ENCODE results near the gene SSBP3.
A peak's percentile ranks its signal among the peaks of the same experiment; 100 is the strongest.

The SSBP3 gene

GRCh38 chr1:54331091-54331772 is 75.0 kb downstream of the SSBP3 start:
- Histone ChIP-seq H3K27me3 (ENCODE audit: insufficient read depth, low read length) (no peaks in the 10 kb centered on the region), H3K36me3 (ENCODE audit: insufficient read depth, low read length) (no peaks in the 10 kb centered on the region), H3K4me3 (ENCODE audit: low read depth, low read length) (no peak overlapping the region), H3K27ac (ENCODE audit: low read depth, low read length) (no peak overlapping the region), H3K4me1 (ENCODE audit: control insufficient read depth, insufficient read depth, low read length, unreplicated experiment) (peaks cover 32% of the 10 kb centered on the region), H3K79me2 (ENCODE audit: control insufficient read depth, insufficient read depth, low read length, unreplicated experiment) (peaks cover 4% of the 10 kb centered on the region), H2AFZ (ENCODE audit: low read length, unreplicated experiment) (no peak overlapping the region)

- Histone ChIP-seq H3K79me2 (ENCODE audit: control insufficient read depth, insufficient read depth, low read length, unreplicated experiment) (peaks cover under 1% of the 10 kb centered on the region), H3K4me1 (ENCODE audit: control insufficient read depth, insufficient read depth, low read length, unreplicated experiment) (peaks cover 19% of the 10 kb centered on the region)
These were observed 76.7 kb downstream of the SSBP3 start for GRCh38 chr1:54329312-54330003.

GRCh38 chr1:54328066-54328636 is 78.0 kb downstream of the SSBP3 start:
- no peak overlapping the region for H3K27ac ChIP-seq (ENCODE audit: low read depth, low read length)
- H2AFZ ChIP-seq (ENCODE audit: low read length, unreplicated experiment): no peak overlapping the region
- H3K79me2 ChIP-seq (ENCODE audit: control insufficient read depth, insufficient read depth, low read length, unreplicated experiment): no peaks in the 10 kb centered on the region
- H3K4me1 ChIP-seq (ENCODE audit: control insufficient read depth, insufficient read depth, low read length, unreplicated experiment): peaks cover 19% of the 10 kb centered on the region
- no peak overlapping the region for H3K4me3 ChIP-seq (ENCODE audit: low read depth, low read length)
- no peaks in the 10 kb centered on the region for H3K36me3 ChIP-seq (ENCODE audit: insufficient read depth, low read length)
- no peaks in the 10 kb centered on the region for H3K27me3 ChIP-seq (ENCODE audit: insufficient read depth, low read length)

More at GRCh38 chr1:54329312-54330003, 76.7 kb downstream of the SSBP3 start:
- no peaks in the 10 kb centered on the region for H3K27me3 ChIP-seq (ENCODE audit: insufficient read depth, low read length)
- H3K27ac ChIP-seq (ENCODE audit: low read depth, low read length): no peak overlapping the region
- no peak overlapping the region for H3K4me3 ChIP-seq (ENCODE audit: low read depth, low read length)
- H3K36me3 ChIP-seq (ENCODE audit: insufficient read depth, low read length): no peaks in the 10 kb centered on the region
- H2AFZ ChIP-seq (ENCODE audit: low read length, unreplicated experiment): no peak overlapping the region

GRCh38 chr1:54327386-54328065 is 78.7 kb downstream of the SSBP3 start:
- Histone ChIP-seq H3K27me3 (ENCODE audit: insufficient read depth, low read length) (no peaks in the 10 kb centered on the region), H3K36me3 (ENCODE audit: insufficient read depth, low read length) (no peaks in the 10 kb centered on the region), H3K4me3 (ENCODE audit: low read depth, low read length) (no peak overlapping the region), H3K79me2 (ENCODE audit: control insufficient read depth, insufficient read depth, low read length, unreplicated experiment) (no peaks in the 10 kb centered on the region), H2AFZ (ENCODE audit: low read length, unreplicated experiment) (no peak overlapping the region), H3K4me1 (ENCODE audit: control insufficient read depth, insufficient read depth, low read length, unreplicated experiment) (peaks cover 16% of the 10 kb centered on the region), H3K27ac (ENCODE audit: low read depth, low read length) (no peak overlapping the region)

- Histone ChIP-seq H3K79me2 (ENCODE audit: control insufficient read depth, insufficient read depth, low read length, unreplicated experiment) (no peaks in the 10 kb centered on the region), H2AFZ (ENCODE audit: low read length, unreplicated experiment) (no peak overlapping the region), H3K4me1 (ENCODE audit: control insufficient read depth, insufficient read depth, low read length, unreplicated experiment) (peaks cover 16% of the 10 kb centered on the region), H3K27ac (ENCODE audit: low read depth, low read length) (no peak overlapping the region), H3K36me3 (ENCODE audit: insufficient read depth, low read length) (no peaks in the 10 kb centered on the region), H3K4me3 (ENCODE audit: low read depth, low read length) (no peak overlapping the region), H3K27me3 (ENCODE audit: insufficient read depth, low read length) (no peaks in the 10 kb centered on the region)
These were observed 79.4 kb downstream of the SSBP3 start for GRCh38 chr1:54326543-54327385.

GRCh38 chr1:54325703-54326461 is 80.3 kb downstream of the SSBP3 start:
- Histone ChIP-seq H3K79me2 (ENCODE audit: control insufficient read depth, insufficient read depth, low read length, unreplicated experiment) (no peaks in the 10 kb centered on the region), H3K4me3 (ENCODE audit: low read depth, low read length) (no peak overlapping the region), H3K27me3 (ENCODE audit: insufficient read depth, low read length) (no peaks in the 10 kb centered on the region), H3K27ac (ENCODE audit: low read depth, low read length) (no peak overlapping the region), H2AFZ (ENCODE audit: low read length, unreplicated experiment) (no peak overlapping the region), H3K36me3 (ENCODE audit: insufficient read depth, low read length) (no peaks in the 10 kb centered on the region), H3K4me1 (ENCODE audit: control insufficient read depth, insufficient read depth, low read length, unreplicated experiment) (peaks cover 16% of the 10 kb centered on the region)

GRCh38 chr1:54325284-54325683 is 80.9 kb downstream of the SSBP3 start:
- Histone ChIP-seq H3K4me1 (ENCODE audit: control insufficient read depth, insufficient read depth, low read length, unreplicated experiment) (peaks cover 16% of the 10 kb centered on the region), H3K27ac (ENCODE audit: low read depth, low read length) (no peak overlapping the region), H3K79me2 (ENCODE audit: control insufficient read depth, insufficient read depth, low read length, unreplicated experiment) (no peaks in the 10 kb centered on the region)

GRCh38 chr1:54324251-54325140 is 81.7 kb downstream of the SSBP3 start:
- H2AFZ ChIP-seq (ENCODE audit: low read length, unreplicated experiment): peak overlapping the region; percentile 11
- no peak overlapping the region for H3K27ac ChIP-seq (ENCODE audit: low read depth, low read length)
- no peak overlapping the region for H3K4me3 ChIP-seq (ENCODE audit: low read depth, low read length)
- no peaks in the 10 kb centered on the region for H3K36me3 ChIP-seq (ENCODE audit: insufficient read depth, low read length)
- H3K79me2 ChIP-seq (ENCODE audit: control insufficient read depth, insufficient read depth, low read length, unreplicated experiment): peaks cover 2% of the 10 kb centered on the region
- H3K4me1 ChIP-seq (ENCODE audit: control insufficient read depth, insufficient read depth, low read length, unreplicated experiment): peaks cover 16% of the 10 kb centered on the region
- no peaks in the 10 kb centered on the region for H3K27me3 ChIP-seq (ENCODE audit: insufficient read depth, low read length)

More at GRCh38 chr1:54325284-54325683, 80.9 kb downstream of the SSBP3 start:
- no peaks in the 10 kb centered on the region for H3K36me3 ChIP-seq (ENCODE audit: insufficient read depth, low read length)
- H2AFZ ChIP-seq (ENCODE audit: low read length, unreplicated experiment): no peak overlapping the region
- H3K27me3 ChIP-seq (ENCODE audit: insufficient read depth, low read length): no peaks in the 10 kb centered on the region
- no peak overlapping the region for H3K4me3 ChIP-seq (ENCODE audit: low read depth, low read length)

GRCh38 chr1:54323921-54324250 is 82.3 kb downstream of the SSBP3 start:
- Histone ChIP-seq H3K36me3 (ENCODE audit: insufficient read depth, low read length) (no peaks in the 10 kb centered on the region), H3K27ac (ENCODE audit: low read depth, low read length) (no peak overlapping the region), H3K79me2 (ENCODE audit: control insufficient read depth, insufficient read depth, low read length, unreplicated experiment) (peaks cover 2% of the 10 kb centered on the region), H3K4me1 (ENCODE audit: control insufficient read depth, insufficient read depth, low read length, unreplicated experiment) (peaks cover 16% of the 10 kb centered on the region), H2AFZ (ENCODE audit: low read length, unreplicated experiment) (no peak overlapping the region), H3K27me3 (ENCODE audit: insufficient read depth, low read length) (no peaks in the 10 kb centered on the region), H3K4me3 (ENCODE audit: low read depth, low read length) (no peak overlapping the region)
